Stimulated activated CD4-positive, alpha-beta T cell treated with anti-CD3 and anti-CD28 coated beads, Interleukin-15, amount 100 ng/mL, for 1 hour (primary cell): ENCODE results near the gene ADARB2.

ENCODE experiments used
- DNase-seq, 2 donors: peaks; one replicate each; pipeline ENCODE4 v3.0.0-alpha.2; 2020; ENCODE audit warnings: low read depth in 1 of 2, low spot score in 1 of 2

ADARB2 gene

DNA sequence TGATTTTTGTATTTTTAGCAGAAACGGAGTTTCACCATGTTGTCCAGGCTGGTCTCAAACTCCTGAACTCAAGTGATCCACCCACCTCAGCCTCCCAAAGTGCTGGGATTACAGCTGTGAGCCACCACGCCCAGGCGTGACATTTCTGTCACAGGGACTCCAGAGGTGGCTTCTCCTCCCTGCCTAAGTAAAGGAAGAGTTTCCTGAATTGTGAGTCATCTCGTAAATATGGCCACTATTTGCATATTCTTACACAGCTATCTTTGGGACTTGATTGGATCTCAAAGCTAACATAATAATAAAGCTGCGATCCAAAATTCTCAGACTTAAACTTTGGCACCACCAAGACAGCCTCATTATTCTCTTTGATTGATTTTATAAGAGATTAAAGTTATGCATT lies 50.1 kb downstream of the ADARB2 start:
- no peak for DNase-seq

DNA sequence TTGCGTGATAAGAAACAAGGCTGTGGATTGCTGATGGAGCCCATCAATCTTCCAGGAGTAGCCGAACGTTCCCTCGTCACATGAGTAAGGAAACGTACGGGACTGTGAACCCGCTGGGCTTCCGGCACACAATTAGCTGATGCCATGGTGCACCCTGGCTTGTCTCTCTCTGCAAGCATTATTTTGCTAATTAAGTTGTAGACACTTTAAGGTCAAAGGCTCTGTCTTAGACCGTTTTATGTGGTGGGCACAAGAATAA lies 50.9 kb downstream of the ADARB2 start:
- no peak for DNase-seq

DNA sequence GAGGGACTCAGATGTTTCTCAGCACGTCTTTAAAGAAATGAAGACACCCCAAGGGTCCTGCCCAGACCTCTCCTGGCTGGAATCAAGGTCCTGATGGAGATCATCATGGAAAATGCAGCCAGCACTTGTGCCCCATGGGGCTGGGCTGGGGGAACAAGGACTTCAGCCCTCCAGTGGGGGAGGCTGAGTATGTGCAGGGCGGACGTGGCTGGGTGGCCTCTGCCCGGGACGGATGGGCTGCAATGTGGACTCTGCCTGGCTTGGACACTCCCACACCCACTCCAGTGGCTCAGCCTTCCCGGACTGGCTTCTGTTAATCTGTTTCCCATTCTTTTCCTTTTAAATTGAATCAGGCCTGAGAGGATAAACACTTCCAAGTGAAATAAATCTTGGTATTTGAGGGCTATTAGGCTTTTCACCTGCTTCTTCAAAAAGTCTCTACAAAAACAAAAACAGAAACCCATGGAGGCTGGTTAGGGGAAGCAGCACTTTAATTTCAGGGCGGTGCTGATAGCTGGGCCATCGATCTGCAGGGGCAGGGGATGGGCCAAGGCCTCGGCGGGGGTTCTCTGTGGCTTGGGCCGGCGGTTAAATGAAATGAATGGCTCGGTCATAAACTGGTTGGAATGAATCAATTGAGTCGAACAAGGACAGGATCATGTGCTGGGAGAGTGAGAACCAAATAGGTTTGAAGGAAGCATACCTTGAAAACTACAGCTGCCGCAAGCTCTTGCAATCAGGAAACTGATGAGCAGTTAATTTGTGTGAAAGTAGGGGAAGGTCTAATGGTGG lies 51.4 kb downstream of the ADARB2 start:
- DNase-seq: no peak

GRCh38 chr10:1684991-1685390 lies 52.3 kb downstream of the ADARB2 start:
- no peak for DNase-seq

- no peak for DNase-seq
Observed at GRCh38 chr10:1683649-1684048, 53.7 kb downstream of the ADARB2 start.

GRCh38 chr10:1679821-1680650 lies 57.3 kb downstream of the ADARB2 start:
- DNase-seq: no peak

DNA sequence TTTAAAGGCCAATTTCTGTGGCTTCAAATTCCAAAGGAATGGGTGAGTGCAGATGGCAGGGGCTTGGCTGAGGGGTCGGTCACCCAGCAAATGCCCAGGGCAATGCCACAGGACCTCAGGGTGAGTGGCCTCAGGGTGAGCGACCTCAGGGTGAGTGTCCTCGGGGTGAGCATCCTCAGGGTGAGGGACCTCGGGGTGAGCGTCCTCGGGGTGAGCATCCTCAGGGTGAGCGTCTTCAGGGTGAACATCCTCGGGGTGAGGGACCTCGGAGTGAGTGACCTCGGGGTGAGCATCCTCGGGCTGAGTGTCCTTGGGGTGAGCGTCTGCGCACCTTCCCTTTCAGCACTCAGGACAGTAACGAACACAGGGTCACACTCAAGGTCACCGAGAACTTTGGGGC lies 59.2 kb downstream of the ADARB2 start:
- no peak for DNase-seq

DNA sequence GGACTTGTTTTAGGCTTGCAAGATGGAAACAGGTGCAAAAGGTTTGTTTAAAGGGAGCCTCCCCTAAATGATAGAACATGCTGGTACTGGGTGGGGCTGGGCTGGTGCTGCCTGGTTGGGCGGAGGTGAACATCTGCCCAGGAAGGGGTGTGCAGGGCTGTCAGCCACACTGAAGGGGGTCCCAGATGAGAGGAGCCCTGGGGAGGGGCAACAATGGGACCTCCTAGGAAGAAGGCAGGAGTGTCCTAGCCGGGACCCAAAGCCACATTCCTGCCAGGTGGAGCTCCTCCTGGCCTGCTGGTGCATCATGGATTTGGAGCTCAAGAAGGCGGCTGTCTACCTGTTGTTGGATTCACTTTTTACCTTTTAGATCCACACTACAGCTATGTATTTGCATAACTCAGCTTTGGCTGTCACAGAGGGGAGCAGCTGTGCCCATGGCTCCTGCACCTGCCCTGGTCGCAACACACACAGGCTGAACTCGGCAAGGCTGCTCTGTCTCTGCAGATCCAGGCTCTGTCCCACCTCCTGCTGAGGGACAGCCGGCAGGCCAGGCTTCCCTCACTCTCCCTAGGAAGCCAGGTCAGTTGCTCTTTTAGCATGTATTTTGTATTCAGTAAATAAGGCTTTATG lies 59.9 kb downstream of the ADARB2 start:
- DNase-seq: no peak

DNA sequence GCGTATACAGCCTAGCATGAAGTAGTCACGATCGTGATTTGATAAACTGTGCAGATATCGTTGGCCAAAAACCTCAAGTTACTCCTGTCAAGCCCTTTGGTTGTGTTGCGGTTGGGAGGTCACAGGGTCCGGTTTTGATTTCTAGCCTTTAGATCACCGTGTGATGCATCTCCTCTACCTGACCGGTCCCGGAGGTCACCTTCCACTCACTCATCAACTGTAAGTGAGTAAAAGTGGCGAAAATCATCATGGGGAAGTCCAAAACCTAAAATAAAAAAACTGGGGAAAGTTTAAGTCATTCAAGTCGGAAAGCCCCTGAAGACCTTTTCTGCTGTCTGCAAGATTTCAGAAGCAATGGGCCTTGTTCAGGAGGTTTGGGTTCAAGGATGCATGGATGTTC lies 62.8 kb downstream of the ADARB2 start:
- no peak for DNase-seq

DNA sequence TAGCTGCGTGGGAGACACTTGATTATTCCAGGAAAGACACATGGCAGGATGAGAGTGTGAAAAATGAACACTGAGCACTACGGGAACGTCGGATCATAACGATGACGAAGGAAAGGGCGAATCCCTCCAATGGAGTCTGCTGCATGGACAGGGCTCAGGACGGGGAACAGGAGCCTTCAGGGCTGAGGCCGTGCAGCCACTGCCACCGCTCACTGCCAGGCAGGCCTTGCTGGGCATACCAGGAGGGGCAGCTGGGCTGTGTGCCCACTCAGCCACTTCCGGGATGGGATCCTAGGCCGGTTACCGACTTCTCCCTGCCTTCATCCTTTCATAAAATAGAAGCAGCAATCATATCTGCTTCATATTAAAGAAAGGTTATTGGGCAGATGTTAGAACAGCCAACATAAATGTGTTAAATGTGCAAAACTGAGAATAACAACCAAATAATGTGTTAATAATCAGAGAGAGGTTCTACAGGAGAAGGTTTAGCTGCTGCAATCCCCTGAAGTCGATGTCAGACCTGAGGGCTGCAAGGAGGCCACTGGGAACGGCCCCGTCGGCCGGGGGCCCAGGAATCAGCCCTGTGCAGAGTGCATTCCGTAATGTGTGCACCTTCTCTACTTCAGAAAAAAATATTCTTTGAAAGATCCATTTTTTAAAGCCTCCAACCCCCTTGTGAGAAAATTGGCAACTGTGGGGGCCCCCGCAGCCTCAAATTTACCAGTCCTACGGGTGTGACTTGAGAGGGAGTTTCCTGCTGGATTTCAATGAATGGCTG lies 63.6 kb downstream of the ADARB2 start:
- no peak for DNase-seq

- DNase-seq: no peak
Observed at GRCh38 chr10:1672001-1672781, 65.1 kb downstream of the ADARB2 start.

- no peak for DNase-seq
Observed at GRCh38 chr10:1671366-1672000, 65.8 kb downstream of the ADARB2 start.

DNA sequence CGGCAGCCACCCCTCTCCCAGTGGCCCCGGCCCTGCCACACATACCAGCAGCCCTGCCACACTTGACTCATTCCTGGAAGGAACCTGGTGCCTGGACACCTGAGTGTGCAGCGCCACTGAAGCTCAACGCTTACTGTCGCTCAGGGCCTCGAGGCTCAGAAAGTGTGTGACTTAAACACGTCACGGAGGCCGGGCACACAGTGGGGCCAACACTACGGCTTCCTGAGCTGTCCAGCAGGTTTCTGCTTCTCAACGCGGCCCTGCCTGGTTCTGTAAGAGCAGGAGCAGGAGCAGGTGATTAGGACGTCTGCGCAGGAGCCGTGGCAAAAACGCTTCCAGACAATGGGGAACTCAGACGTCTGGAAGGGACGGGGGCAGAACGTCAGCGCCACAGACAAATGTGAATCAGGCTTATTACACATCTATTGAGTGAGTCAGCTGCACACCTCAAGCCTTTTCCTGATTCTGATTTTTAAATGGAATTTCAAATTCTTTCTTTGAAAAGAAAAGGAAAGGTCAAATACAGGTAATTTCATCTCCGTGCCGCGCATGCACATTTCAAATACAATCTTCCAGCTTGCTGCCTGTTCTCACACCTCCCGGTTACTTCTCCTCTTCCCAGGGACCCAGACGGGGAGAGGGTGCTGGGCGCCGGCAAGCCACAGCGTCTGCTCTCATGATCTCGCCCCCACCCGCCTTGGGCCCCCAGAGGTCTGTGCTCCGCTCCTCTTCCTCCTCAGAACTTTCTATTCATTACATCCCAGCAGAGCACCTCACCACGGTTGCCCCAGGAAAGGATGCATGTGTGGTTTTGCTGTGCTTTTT lies 66.6 kb downstream of the ADARB2 start:
- DNase-seq: no peak

DNA sequence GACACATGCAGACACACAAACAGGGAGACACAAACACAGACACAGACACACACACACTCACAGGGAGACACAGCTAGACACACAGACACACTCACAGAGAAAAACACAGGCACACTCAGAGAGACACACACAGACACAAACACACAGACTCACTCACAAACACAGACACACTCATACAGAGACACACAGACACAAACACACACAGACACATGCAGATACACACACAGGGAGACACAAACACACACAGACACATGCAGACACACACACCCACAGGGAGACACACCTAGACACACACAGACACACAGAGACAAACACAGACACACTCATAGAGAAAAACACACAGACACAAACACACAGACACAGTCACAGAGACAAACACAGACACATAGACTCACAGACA lies 67.9 kb downstream of the ADARB2 start:
- no peak for DNase-seq

GRCh38 chr10:1668399-1668798 lies 68.9 kb downstream of the ADARB2 start:
- DNase-seq: no peak

DNA sequence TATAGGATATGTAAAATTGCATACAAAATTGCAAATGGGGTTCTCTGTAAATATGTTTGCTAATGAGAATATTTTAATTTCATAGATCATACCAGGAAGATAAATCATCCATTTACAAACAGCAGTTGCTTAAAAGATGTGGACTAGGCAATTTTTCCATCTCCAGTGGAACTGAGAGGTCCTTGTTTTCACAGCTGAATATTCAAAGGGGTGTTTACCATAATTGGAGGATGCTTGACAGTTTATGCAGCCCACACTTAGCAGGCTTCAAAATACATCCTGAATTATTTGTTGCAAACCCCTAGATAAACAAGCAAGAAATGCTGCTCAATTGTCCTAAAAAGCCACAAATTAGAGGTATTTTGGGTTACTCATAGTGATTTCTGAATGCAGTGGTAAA lies 69.9 kb downstream of the ADARB2 start:
- DNase-seq: no peak

DNA sequence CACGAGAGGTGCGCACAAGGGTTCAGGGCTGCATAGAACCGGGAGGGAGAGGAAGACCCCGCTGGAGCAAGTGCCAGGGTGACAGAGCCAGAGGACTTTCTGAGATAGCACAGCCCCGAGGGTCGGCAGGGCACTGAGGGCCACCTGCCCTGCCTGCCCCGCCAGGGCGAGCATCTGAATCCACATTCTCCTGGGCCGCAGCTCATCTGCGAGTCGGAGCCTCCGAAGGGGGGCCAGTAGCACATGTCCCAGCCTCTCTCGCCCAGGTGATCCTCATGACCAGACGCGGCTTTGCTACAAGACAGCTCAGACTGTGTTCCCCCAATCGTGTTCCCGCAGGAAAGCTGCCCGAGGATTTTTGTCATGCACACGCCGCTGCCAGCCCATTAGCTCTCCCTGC lies 71.2 kb downstream of the ADARB2 start:
- no peak for DNase-seq

- no peak for DNase-seq
Observed at GRCh38 chr10:1665681-1666080, 71.6 kb downstream of the ADARB2 start.

DNA sequence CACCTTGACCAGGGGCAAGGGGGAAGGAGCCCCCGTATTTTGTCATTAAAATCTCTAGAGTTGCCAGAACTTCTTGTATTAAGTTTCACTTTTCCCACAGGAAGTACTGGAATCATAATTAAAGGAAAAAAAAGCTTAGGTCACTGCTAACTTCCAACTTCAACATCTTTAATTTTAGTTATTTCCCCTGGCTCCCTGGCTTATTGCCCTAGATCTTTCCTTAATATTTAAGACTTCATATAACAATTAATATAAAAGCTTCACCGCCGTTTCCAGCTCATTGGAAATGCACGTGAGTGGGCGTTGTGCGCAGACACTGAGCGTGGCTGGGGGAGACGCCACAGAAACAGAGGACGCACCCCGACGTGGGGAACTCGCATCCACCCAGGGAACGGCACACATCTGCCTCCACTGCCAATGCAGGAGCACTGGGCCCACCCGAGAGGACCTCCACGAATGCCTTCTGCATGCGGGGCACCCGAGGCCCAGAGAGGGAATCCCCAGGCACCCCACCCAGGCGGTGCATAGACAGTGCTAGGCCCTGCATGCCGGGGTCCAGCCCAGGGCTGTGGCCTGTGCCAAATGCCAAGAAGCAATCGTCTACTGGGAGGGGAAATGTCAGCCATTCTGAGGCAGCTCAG lies 72.2 kb downstream of the ADARB2 start:
- no peak for DNase-seq
